Activated CD8-positive, alpha-beta memory T cell treated with anti-CD3 and anti-CD28 coated beads for 48 hours (primary cell): ENCODE data around the gene NLRP14.

Source experiments
- DNase-seq, 3 experiments: peaks; one replicate each; pipeline ENCODE4 v3.0.0-alpha.2; 2020; ENCODE audit warnings: low read depth in 2 of 3, low spot score in 2 of 3

Gene NLRP14, protein sequence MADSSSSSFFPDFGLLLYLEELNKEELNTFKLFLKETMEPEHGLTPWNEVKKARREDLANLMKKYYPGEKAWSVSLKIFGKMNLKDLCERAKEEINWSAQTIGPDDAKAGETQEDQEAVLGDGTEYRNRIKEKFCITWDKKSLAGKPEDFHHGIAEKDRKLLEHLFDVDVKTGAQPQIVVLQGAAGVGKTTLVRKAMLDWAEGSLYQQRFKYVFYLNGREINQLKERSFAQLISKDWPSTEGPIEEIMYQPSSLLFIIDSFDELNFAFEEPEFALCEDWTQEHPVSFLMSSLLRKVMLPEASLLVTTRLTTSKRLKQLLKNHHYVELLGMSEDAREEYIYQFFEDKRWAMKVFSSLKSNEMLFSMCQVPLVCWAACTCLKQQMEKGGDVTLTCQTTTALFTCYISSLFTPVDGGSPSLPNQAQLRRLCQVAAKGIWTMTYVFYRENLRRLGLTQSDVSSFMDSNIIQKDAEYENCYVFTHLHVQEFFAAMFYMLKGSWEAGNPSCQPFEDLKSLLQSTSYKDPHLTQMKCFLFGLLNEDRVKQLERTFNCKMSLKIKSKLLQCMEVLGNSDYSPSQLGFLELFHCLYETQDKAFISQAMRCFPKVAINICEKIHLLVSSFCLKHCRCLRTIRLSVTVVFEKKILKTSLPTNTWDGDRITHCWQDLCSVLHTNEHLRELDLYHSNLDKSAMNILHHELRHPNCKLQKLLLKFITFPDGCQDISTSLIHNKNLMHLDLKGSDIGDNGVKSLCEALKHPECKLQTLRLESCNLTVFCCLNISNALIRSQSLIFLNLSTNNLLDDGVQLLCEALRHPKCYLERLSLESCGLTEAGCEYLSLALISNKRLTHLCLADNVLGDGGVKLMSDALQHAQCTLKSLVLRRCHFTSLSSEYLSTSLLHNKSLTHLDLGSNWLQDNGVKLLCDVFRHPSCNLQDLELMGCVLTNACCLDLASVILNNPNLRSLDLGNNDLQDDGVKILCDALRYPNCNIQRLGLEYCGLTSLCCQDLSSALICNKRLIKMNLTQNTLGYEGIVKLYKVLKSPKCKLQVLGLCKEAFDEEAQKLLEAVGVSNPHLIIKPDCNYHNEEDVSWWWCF

DNA sequence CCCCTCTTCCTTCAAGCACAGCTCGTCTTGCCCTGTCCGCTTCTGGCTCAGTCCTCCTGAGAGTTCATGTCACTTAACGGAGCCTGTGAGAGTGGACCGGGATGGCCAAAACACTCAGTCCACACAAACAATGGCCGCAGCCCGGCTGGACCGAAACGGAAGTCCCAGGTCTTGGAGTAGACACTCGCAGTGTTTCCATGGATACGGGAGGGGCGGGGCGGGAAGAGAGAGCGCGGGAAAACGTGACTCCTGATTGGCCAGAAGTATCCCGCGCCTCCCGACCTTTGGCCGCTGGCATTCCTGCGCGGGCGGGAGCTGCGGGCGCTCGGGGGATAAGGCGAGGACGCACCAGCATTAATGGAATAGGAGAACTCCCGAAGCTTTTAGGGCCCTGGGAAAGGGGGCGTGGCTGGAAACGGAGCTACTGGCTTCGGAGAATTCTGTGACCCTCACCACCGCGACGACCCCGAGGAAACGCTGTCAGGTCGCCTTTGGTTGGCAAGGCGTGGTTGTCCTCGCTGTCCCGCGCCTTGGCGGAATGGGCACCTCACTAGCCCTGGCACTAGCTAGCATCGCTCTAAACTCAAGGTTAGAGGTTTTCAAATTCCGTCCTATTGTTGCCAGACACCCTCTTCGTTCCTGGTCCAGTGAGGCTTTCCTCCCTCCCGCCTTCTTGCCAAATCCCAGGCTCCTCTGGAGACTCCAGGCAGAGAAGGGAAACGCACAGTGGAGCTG, at the start of gene NLRP14, which contains the start of gene ZNF214:
Gene NLRP14, plus strand, starts transcription at position 297 of the 735 bp plus-strand sequence. CDS start 18,108 bp downstream, outside the sequence.
Gene ZNF214, minus strand, starts transcription at position 164 of the 735 bp plus-strand sequence. CDS start 17,511 bp downstream, outside the sequence.
- DNase-seq, result no peak

DNA sequence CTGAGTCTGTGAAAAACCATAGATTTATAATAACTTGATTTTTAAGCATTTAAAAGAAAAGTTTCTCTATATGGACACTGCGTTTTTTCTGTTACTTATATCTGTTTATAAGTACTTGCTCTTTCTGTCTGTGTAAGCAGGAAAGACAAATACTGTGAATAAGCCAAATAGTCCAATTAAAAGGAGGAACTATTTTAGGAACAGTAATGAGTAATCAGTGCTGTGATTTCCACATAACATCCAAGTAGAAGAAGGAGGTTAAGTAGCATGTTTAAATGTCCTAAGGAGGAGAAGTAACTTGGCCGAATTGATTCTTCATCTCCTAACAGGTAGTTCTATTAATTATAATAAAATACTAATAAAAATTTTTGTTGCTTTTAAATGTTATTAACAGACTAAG, 40.9 kb upstream of the NLRP14 start:
- DNase-seq, result no peak

DNA sequence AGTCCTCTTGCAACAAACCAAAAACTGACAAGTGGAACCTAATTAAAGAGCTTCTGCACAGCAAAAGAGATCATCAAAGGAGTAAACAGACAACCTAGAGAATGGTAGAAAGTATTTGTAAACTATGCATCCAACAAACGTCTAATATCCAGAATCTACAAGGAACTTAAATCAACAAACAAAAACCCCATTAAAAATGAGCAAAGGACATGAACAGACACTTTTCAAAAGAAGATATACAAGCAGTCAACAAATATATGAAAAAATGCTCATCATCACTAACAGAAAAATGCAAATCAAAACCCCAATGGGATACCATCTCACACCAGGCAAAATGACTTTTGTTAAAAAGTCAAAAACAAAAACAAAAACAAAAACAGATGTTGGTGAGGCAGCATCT, 33.8 kb upstream of the NLRP14 start:
- DNase-seq, result no peak

DNA sequence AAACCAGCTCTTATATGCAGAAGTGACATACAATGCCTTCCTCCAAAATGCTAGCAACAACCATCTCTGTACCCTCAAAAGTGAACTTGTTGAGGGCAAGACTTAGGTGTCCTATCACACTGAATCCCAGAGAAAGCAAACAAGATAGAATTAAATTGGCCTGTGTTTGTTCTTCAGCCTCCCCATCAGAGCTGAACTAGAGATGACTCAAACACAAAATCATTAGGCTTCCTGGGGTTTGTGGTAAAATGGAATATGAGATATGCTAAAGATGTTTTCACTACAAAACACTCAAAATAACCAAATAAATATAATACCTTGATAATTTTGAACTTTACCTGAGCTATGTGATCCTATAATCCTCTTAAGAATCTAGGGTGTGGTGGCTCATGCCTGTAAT, 31.8 kb upstream of the NLRP14 start:
- no peak for DNase-seq

DNA sequence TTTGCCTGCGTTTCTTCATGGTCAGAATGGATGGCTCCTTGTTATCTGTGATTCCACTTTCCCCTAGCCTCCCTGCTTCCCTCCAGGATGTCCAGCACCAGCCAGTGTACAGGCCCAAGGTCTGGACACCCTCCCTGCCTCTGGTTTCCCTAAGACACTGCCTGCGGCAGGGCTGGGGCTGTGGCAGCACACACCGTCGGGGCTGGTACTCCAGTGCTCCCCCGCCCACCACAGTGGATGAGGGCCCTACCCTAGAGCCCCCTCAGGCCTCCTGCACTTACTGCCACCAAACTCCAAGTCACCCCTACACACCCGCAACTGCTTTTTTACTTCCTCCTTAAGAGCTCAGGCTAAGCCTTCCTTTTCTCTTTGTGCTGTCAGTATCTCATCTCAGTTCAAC, 29.1 kb upstream of the NLRP14 start:
- no peak for DNase-seq

DNA sequence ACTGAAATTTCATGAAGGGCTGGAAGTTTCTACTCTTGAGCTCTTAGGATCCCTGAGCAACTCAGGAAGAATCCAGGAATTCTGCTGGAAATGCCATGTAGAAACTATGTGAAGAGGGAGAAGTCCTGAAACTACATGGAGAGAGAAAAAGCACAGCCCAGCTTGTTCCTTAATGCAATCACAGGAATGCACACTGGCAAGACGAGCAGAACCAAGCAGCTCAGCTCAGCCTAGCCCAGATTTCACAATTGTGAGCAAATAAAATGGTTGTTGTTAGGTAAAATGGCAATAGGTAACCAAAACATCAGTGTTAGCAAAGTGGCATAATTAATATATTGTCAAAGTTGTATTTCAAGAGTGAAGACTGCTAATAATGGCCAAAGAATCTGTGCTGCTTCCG, 28.3 kb upstream of the NLRP14 start:
- DNase-seq, result no peak

DNA sequence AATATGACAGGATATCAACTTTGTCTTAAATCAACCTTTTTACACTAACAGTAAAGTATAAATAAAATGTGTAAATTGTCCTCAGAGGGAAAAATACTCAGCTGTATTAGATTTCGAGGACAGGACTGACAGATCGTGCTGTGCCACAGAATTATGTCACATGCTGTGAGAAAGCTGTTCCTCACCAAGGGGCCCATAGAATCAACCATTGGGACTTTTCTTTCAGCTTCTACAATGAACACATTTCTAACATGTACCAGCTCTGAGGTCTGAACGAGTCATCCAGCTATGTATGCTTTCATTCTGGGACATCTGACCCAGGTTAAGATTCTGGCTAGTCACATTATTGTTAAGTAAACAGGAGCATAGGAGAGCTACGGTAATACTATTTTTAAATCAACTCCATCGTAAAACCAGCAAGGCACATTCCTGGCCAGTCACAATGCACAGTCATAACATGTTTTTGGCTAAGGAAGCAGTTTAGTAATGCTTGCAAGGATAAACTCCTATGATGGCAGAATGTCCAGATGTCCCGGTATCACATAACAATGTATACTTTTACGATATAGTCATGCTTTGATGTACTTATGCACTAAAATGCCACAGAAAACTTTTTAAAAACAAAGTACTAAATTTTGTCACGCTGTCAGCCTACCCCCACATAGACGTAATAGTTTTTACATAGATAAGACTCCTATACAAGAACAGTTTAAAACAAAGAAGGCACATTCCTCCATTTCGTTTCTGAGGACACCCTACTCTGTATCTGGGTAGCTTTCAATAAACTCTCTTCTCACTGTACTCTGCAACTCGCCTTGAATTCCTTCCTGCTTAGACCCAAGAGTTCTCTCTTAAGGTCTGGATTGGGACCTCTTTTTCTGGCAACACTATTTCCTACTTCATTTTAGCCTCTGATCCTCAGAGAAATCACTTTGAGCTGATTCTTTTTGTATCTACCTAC, 27.5 kb upstream of the NLRP14 start:
- DNase-seq, result no peak

DNA sequence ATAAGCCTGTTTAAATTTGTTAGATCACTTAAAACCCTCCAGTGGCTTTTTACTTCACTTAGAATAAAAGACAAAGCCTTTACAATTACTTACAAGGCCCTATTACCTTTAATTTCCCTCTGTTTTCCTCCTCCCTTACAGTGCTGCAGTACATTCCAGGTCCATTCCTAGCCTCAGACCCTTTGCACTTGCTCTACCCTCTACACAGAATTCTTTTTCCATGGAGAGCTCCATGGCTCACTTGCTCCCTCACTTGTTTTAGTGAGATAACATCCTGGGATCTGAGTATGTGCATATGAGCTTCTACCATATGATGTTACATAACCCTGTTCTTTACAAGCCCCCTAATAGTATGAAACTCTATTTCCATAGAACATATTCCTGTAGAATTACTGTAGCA, 24.6 kb upstream of the NLRP14 start:
- DNase-seq, result no peak

DNA sequence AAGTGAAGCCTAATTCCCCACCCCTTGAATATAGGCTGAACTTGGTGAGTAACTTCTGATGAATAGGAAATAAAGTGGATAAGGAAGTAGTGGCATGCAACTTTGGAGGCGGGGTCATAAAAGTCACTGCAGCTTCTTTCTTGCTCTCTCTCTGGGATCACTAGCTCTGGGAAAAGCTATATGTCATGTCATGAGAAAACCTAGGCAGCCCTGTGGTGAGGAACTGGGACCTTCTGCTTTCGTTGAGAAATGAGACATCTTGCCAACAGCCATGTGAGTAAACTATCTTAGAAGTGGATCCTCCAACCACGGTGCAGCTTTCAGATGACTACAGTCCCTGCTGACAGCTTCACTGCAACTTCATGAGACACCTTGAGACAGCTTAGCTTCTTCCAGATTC, 15.8 kb upstream of the NLRP14 start:
- DNase-seq, result no peak

DNA sequence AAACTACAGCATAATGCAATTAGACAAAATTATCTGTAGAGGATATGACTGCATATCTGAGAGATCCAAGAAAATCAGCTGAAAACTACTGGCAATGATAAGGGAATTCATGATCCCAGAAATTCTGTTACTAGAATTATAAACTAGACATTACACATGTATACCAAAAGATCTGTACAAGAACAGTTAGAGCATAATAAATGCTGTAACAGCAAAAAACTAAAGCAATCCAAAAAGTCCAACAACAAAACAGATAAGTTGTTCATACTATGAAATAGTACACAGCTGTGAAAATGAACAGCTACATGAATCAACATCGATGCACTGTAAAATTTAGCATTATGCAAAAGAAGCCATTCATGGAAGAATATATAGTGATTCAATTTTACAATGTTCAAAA, 6.2 kb upstream of the NLRP14 start:
- DNase-seq, result no peak

DNA sequence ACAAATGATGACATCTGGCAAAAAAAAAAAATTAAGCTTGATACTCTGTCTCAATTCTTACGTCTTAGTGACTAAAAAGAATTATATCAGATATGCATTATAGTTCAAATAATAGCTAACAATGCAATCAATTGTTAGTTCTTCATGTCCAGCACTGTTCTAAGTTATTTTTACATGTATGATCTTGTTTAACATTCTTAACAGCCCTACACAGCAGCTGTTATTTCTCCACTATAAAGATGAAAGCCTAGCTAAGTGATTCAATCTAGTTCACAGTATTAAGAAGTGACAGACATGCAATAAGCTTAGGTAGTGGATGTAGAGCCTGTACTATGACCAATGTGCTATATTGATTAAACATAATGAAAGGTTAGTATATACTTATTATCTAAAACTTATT, 4.3 kb upstream of the NLRP14 start:
- no peak for DNase-seq

DNA sequence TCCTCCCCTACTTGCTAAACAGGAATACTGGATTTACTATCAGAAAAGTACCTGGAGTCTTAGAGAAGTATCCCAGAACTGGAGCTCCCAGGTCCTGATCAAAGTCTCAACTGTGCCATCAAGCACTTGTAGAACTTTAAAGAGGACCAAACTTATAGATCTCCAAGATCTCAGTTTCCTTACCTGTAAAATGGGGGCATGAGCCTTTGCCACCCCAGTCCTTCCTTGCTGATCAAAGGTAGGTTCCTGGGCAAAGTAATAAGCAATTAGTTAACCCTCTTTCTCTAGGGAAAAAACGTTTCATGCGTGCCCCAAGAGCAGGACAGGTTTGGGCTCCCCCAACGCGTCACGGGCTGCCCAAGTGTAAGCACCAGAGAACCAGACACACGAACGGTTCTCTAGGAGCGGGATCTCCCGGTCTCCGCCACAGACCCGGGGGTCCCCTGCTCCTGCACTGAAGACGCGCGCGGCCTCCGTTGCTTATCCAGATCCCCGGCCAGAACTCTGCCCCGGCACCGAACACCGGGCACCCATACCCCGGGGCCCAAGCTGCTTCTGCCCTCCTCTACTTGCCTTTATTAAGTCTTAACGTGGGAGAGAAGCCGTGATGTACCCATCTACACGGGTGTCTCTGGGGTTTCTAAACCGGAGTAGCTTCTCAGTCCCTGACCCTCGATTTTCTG, 638 bp upstream of the NLRP14 start:
- no peak for DNase-seq

DNA sequence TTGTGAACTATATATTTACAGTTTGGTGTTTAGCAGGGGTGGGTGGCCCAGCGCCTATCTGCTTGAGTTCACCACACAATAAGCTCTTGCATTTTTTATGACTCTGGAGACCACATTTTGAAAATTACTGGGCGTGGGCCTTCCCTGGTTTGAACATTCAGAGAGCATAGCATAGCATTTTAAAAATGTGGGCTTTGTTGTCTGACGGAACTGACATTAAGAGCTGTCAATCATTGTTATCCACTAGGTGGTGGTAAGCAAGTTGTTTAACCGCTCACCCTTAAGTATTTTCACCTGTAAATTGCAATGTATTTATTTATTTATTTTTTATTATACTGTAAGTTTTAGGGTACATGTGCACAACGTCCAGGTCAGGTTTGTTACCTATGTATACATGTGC, 1.0 kb downstream of the NLRP14 start:
- no peak for DNase-seq

DNA sequence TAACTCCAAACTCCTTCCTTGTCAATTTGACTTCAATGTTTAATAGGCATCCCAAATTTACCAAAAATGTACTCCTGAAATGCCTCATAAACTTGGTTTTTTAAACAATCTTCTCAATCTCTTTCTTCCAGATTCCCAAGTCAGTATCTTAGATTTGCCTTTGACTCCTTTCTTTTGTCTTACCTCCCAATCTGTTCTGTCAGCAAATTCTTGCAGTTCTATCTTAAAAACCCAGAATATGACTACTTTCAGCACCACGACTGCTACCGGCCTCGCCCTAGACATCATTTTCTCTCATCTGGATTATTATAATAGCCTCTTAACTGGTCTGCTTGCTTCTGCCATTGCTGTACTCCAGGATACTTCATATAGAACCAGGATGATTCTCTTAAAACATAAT, 7.9 kb downstream of the NLRP14 start:
- DNase-seq, result no peak

DNA sequence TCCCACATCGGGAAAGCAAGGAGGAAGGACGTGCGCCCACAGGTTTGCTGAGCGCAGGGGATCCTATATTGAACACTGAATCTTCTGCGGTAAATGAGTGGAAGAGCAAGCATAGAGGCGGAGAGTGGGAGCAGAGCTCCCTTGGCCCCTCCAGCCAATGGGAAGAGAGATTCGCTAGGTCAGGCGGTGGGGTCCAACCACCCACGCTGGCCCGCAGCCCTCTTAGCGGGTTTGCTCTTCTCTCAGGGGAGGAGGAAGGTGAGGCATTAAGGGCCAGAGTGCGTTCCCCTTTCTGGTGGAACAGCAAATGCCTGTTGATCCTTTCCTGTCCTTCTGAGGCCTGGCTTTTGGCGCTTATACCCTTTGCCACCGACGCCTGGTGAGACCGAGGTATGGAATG, 10.6 kb downstream of the NLRP14 start:
- DNase-seq, result no peak

DNA sequence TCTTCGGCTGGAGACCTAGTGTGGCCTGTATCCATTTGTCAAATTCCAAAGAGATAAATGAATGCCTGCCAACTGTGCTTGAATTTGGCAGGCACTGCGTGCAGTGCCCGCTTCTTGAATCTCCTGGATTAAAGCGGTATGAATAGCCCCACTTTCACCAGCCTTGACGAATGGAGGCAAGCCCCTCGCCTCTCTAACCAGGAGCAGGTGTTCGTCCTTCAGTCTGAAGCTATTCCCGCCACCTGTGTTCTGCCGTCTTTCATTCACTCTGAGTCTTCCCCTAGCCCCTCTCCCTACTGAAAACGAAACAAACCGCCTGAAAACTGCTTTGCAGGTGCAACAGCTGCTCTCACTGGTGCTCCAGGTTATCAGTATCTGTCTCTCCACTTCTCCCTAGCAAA, 11.2 kb downstream of the NLRP14 start:
- DNase-seq, result no peak

DNA sequence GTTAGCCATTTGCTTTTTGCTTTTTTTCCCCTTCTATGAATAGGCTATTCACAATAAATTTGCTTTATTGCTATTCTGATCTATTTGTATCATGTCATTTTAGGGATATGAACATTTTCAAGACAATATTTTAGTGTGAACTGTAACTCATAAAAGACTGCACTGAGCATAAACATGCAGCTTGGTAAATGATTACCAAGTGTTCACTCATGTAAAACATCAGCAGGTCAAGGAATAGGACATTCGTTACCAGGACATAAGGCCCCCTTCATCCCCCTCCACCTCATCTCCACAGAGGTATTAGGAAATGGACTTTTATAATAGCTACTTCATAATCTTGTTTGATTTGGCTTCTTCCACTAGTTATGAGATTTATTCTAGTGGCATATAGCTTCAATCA, 12.4 kb downstream of the NLRP14 start:
- no peak for DNase-seq

DNA sequence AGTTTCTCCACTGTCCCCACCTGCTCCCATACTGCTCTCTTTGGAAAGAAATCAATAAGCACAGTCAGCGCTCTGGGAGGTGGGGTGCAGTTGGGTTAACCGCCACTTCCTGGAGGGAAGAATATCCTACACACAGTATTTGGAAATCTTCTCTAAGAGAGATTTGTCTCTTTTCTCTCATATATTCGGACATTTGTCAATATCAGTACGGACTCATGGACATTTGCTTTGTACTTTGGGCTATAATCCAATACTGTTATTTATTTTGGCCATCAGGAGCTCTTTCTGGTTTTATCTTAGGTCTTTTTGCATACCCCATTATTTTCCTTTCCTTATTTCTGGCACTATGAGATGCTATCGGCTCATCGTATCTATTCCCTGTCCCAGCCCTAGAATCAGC, 13.7 kb downstream of the NLRP14 start:
- DNase-seq, result no peak

DNA sequence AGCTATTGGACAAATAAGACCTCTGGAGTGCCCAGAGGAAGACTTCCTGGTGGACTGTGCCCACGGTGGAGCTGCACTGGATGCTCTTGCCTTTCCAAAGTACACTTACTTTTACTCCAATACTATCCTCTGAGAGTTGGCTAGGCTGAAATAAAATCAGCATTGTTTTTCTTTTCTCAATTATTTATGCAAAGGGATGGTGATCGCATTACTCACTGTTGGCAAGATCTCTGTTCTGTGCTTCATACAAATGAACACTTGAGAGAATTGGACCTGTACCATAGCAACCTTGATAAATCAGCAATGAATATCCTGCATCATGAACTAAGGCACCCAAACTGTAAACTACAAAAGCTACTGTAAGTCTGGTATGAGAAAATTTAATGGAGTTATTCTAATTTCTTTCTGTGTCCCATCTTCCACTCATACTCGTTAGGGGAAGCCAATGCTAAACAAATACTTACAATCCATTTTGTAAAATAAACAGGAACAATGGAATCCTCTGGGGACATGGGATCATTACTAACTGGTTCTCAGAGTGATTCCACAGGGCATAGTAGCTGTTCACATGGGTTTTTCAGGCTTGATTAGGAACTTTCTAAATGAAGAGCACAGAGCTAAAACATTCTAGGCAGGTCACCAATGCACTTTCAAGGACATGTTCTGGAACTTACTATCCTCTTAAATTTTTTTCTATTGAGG, 26.3 kb downstream of the NLRP14 start:
- no peak for DNase-seq
